ENCODE results near the gene C22orf23. TPM values are rescaled to one million over a fixed set of nuclear protein-coding genes. Genes with fewer than 3 reads are reported as not detected.

The C22orf23 gene
- total RNA-seq, 6 experiments from 2014 or later = 0.40 TPM; not detected in 5

- WGBS (ENCODE audit: insufficient coverage, low coverage, low lambda C conversion rate, missing lambda C conversion rate) = no CpG with 5 or more reads among the region's 10 CpGs
- no peak overlapping the region for H3K27ac ChIP-seq
- DNase-seq = no peak
- intact Hi-C loops (cut with DNase I) = no loop called here
- peaks cover 0 to 5% (median 1%) of the 10 kb centered on the region in 4 donors for H3K36me3 ChIP-seq
- H3K4me1 ChIP-seq = peaks cover 0 to 11% (median 2%) of the 10 kb centered on the region in 4 donors
- ATAC-seq = no peak
- no peaks in the 10 kb centered on the region for H3K9me3 ChIP-seq
- no peak overlapping the region for H3K4me3 ChIP-seq
- H3K27me3 ChIP-seq = no peaks in the 10 kb centered on the region
- TF ChIP-seq CTCF (IDR thresholded peaks at IDR 0.05) (no peak), POLR2A (IDR thresholded peaks at IDR 0.05) (no peak)
Observed at GRCh38 chr22:37932401-37932800, 21.0 kb downstream of the C22orf23 start.

GRCh38 chr22:37931893-37932389 lies 21.5 kb downstream of the C22orf23 start:
- ATAC-seq (no peak), DNase-seq (no peak)
- Histone ChIP-seq H3K9me3 (no peaks in the 10 kb centered on the region), H3K27ac (no peak overlapping the region), H3K4me1 (peaks cover 0 to 11% (median 2%) of the 10 kb centered on the region in 4 donors), H3K4me3 (no peak overlapping the region), H3K36me3 (peaks cover 0 to 10% (median 2%) of the 10 kb centered on the region in 4 donors), H3K27me3 (no peaks in the 10 kb centered on the region)
- WGBS (ENCODE audit: insufficient coverage, low coverage, low lambda C conversion rate, missing lambda C conversion rate) = no CpG with 5 or more reads among the region's 6 CpGs
- intact Hi-C loops (cut with DNase I) = no loop called here
- TF ChIP-seq CTCF (IDR thresholded peaks at IDR 0.05) (no peak), POLR2A (IDR thresholded peaks at IDR 0.05) (no peak)

GRCh38 chr22:37930952-37931440 lies 22.4 kb downstream of the C22orf23 start:
- DNase-seq (no peak), ATAC-seq (no peak)
- Histone ChIP-seq H3K27me3 (no peaks in the 10 kb centered on the region), H3K9me3 (no peaks in the 10 kb centered on the region), H3K27ac (no peak overlapping the region), H3K36me3 (peaks cover 0 to 19% (median 4%) of the 10 kb centered on the region in 4 donors), H3K4me1 (peaks cover 0 to 11% (median 2%) of the 10 kb centered on the region in 4 donors), H3K4me3 (no peak overlapping the region)
- WGBS (ENCODE audit: insufficient coverage, low coverage, low lambda C conversion rate, missing lambda C conversion rate) = 90% methylated on average over 1 of the region's 2 CpGs
- TF ChIP-seq CTCF (IDR thresholded peaks at IDR 0.05) (no peak), POLR2A (IDR thresholded peaks at IDR 0.05) (no peak)
- intact Hi-C loops (cut with DNase I) = no loop called here

- intact Hi-C loops (cut with DNase I) = no loop called here
- WGBS (ENCODE audit: insufficient coverage, low coverage, low lambda C conversion rate, missing lambda C conversion rate) = no CpG with 5 or more reads among the region's 11 CpGs
- H3K27me3 ChIP-seq = no peaks in the 10 kb centered on the region
- TF ChIP-seq POLR2A (IDR thresholded peaks at IDR 0.05) (no peak), CTCF (IDR thresholded peaks at IDR 0.05) (peak in 3 of 4 donors; percentile 39 to 47 (median 42))
- ATAC-seq (peak in 3 of 4 donors; percentile 9 to 42 (median 28)), DNase-seq (no peak)
- peaks cover 0 to 24% (median 5%) of the 10 kb centered on the region in 4 donors for H3K36me3 ChIP-seq
- H3K27ac ChIP-seq = no peak overlapping the region
- peaks cover 0 to 11% (median 2%) of the 10 kb centered on the region in 4 donors for H3K4me1 ChIP-seq
- no peaks in the 10 kb centered on the region for H3K9me3 ChIP-seq
- H3K4me3 ChIP-seq = no peak overlapping the region
Observed at GRCh38 chr22:37930270-37930951, 23.0 kb downstream of the C22orf23 start.
